Prostate gland (tissue), 2 donors: ENCODE measurements around the gene MRPL9. TPM values are rescaled to one million over a fixed set of nuclear protein-coding genes. Genes with fewer than 3 reads are reported as not detected.
"Not testable (repeated sequence)": the region's sequence is repeated elsewhere in the genome, so short reads cannot be mapped to it uniquely, and the experiment has no call there.

Experiments
- DNase-seq: peaks from one replicate; pipeline ENCODE4 v3.0.0-alpha.2; 2019; ENCODE audit warnings: low spot score
- H3K27ac ChIP-seq, 2 donors: fragments of 200-600 bp; sonication (generic); 2 replicates each; pipeline ENCODE4 v1.5.1; 2017 to 2019
- H3K27me3 ChIP-seq: fragments of 200-600 bp; sonication (generic); replicated peaks from 2 replicates; pipeline ENCODE4 v1.5.1; 2019; ENCODE audit not compliant: insufficient read depth
- H3K36me3 ChIP-seq, 2 donors: fragments of 200-600 bp; sonication (generic); 1 replicate in 1 of 2; 2 replicates in 1 of 2; pipeline versions ENCODE4 v1.5.1 to v1.8.1; 2017 to 2019
- H3K4me1 ChIP-seq: fragments of 200-600 bp; sonication (generic); replicated peaks from 2 replicates; pipeline ENCODE4 v1.5.1; 2019
- H3K4me3 ChIP-seq, 2 donors: fragments of 200-600 bp; sonication (generic); 2 replicates each; pipeline ENCODE4 v1.5.1; 2017 to 2019
- H3K9me3 ChIP-seq: fragments of 200-600 bp; sonication (generic); 2 replicates; pipeline ENCODE4 v1.5.1; 2017
- CTCF ChIP-seq, 4 experiments: fragments of 200-600 bp in 2 of 4; fragments of 450-650 bp in 2 of 4; sonication (generic) in 2 of 4; IDR thresholded peaks; 1 replicate in 3 of 4; 2 replicates in 1 of 4; pipeline ENCODE4 v1.5.1; 2016 to 2019; ENCODE audit warnings: antibody characterized with exemption in 4 of 4, mild to moderate bottlenecking in 2 of 4, moderate library complexity in 2 of 4
- POLR2A ChIP-seq: fragments of 450-650 bp; IDR thresholded peaks from one replicate; pipeline ENCODE4 v1.6.1; 2016; ENCODE audit warnings: antibody characterized with exemption, mild to moderate bottlenecking
- POLR2AphosphoS5 ChIP-seq: sonication (generic); formaldehyde crosslinking; IDR thresholded peaks from one replicate; pipeline ENCODE4 v1.6.1; 2017; ENCODE audit warnings: antibody characterized with exemption
- WGBS: methylation state at CpG from one replicate; pipeline ENCODE4 v1.1.5; 2018; 5-methylcytosine and 5-hydroxymethylcytosine counted together
- intact Hi-C: fragments of 100-400 bp; cut with DNase I; formaldehyde crosslinking; loops from one replicate; pipeline ENCODE4 v1.14.2; 2022
- total RNA-seq, 2 donors: library from RNA; depleted of rRNA; stranded (reverse); fragments of >200 nt; gene quantifications; one replicate each; pipeline ENCODE4 v1.1.0, GENCODE V29; 2016

MRPL9 gene
- total RNA-seq, 2 donors from 2014 or later = 47.9 to 80.1 TPM

DNA sequence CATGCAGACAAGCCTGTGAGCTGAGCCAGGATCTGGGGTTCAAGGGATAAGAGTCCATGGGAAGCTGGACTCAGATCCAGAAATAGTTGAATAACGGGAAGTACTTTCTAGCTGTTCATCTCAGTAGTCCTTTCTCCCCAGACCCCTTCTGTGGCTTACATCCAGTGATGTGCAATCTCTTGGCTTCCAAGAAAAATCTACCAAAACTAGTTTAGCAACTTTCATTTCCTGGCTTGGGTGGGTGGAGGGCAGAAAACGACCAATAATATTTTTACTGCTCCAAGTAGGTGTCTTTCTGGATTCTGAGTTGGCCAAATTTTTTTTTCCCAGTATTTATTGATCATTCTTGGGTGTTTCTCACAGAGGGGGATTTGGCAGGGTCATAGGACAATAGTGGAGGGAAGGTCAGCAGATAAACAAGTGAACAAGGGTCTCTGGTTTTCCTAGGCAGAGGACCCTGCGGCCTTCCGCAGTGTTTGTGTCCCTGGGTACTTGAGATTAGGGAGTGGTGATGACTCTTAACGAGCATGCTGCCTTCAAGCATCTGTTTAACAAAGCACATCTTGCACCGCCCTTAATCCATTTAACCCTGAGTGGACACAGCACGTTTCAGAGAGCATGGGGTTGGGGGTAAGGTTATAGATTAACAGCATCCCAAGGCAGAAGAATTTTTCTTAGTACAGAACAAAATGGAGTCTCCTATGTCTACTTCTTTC lies 5.2 kb upstream of the MRPL9 start:
- H3K36me3 ChIP-seq, intact Hi-C loops: not testable (repeated sequence)
- peak overlapping the region; percentile 68 to 80 for H3K27ac ChIP-seq

GRCh38 chr1:151763990-151764389 lies 694 bp upstream of the MRPL9 start:
- H3K27me3 ChIP-seq = no peaks in the 10 kb centered on the region
- H3K9me3 ChIP-seq = no peaks in the 10 kb centered on the region
- no peak for TF ChIP-seq POLR2AphosphoS5
- no peak for TF ChIP-seq POLR2A
- TF ChIP-seq CTCF (IDR thresholded peaks at IDR 0.05) = no peak
- WGBS = 49% methylated on average over 10 of the region's 10 CpGs
- intact Hi-C loops = no loop called here
- peaks cover 15% of the 10 kb centered on the region for H3K4me1 ChIP-seq
- peak overlapping the region; percentile 55 to 83 for H3K4me3 ChIP-seq
- H3K27ac ChIP-seq = peak overlapping the region; percentile 81 to 92
- DNase-seq = no peak
- no peaks in the 10 kb centered on the region for H3K36me3 ChIP-seq

More for the DNA sequence above, 5.2 kb upstream of the MRPL9 start:
- TF ChIP-seq POLR2AphosphoS5 = peak; percentile 89
- H3K4me3 ChIP-seq, H3K27me3 ChIP-seq, H3K9me3 ChIP-seq: not testable (repeated sequence)
- peak; percentile 59 for DNase-seq
- WGBS = 39% methylated on average over 7 of the region's 7 CpGs
- H3K4me1 ChIP-seq = peaks cover 15% of the 10 kb centered on the region

DNA sequence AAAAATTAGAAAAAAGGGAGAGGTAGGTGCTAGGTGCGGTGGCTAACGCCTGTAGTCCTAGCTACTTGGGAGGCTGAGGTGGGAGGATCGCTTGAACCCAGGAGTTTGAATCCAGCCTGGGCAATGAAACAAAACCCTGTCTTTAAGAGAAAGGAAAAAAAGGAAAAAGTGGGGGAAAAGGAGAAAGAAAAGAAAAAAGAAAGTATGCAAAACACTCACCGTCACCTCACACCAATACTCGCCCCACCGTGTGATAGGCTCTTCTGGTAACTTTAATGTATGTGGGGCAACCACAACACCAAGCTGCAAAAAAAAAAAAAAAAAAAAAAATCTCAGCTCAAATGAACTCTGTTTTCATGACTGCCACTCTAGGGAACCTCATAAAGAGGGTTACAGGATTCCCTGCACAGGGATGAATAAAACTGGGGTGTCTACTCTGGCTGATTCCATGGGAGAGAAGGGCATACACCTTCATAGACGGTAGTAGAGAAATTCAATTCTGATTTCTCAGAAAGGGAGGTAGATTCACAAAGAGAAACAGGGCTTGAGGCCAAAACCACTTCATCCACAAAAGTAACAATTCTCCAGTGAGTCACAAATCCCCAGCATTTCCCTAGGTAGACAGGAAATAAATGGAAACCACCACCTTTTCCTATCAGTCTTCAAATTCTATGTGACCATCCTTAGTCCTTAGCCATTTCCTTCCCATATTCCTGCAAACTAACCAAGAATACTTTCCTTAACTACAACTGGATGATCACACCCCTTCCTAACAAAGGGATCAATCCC lies 2.5 kb downstream of the MRPL9 start:
- Histone ChIP-seq H3K27ac (no peak overlapping the region), H3K9me3 (no peaks in the 10 kb centered on the region), H3K36me3 (no peaks in the 10 kb centered on the region), H3K27me3 (no peaks in the 10 kb centered on the region), H3K4me1 (peaks cover 4% of the 10 kb centered on the region), H3K4me3 (no peak overlapping the region)
- intact Hi-C loops = no loop called here
- WGBS = 93% methylated on average over 7 of the region's 7 CpGs
- no peak for DNase-seq
- no peak for TF ChIP-seq CTCF (IDR thresholded peaks at IDR 0.05)
- TF ChIP-seq POLR2A = no peak
- no peak for TF ChIP-seq POLR2AphosphoS5

- TF ChIP-seq POLR2A = no peak
- H3K27ac ChIP-seq = no peak overlapping the region
- intact Hi-C loops = no loop called here
- no peak overlapping the region for H3K4me3 ChIP-seq
- peaks cover 4% of the 10 kb centered on the region for H3K4me1 ChIP-seq
- no peaks in the 10 kb centered on the region for H3K36me3 ChIP-seq
- no peaks in the 10 kb centered on the region for H3K9me3 ChIP-seq
- DNase-seq = no peak
- H3K27me3 ChIP-seq = no peaks in the 10 kb centered on the region
Observed at GRCh38 chr1:151759241-151759640, 4.1 kb downstream of the MRPL9 start.

DNA sequence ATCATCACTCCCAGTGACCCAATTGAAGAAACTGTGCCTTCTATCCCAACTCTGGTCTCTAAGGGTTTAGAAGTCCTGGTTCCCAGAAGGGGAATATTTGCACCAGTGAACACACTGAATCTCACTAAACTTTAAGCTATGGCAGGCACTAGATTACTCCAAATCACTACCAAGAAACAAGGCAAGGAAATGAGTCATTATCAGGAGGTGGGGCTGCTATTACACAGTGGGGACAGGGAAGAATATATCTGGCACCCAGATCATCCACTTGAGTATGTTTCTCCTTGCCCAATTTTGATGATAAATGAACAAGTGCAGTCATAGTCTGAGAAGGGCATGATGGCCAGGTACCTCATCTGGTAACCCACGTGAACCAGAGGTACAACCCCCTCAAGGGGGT lies 7.0 kb downstream of the MRPL9 start:
- 65% methylated on average over 1 of the region's 1 CpG for WGBS
- intact Hi-C loops = no loop called here
- Histone ChIP-seq H3K4me3 (no peak overlapping the region), H3K36me3 (no peaks in the 10 kb centered on the region), H3K4me1 (no peaks in the 10 kb centered on the region), H3K9me3 (no peaks in the 10 kb centered on the region), H3K27me3 (no peaks in the 10 kb centered on the region), H3K27ac (no peak overlapping the region)
- no peak for TF ChIP-seq POLR2AphosphoS5
- TF ChIP-seq CTCF (IDR thresholded peaks at IDR 0.05) = no peak
- no peak for TF ChIP-seq POLR2A
- no peak for DNase-seq
